ENCODE results near the gene TOLLIP.

- no peak for TF ChIP-seq CTCF (IDR thresholded peaks at IDR 0.05)
- TF ChIP-seq POLR2A (IDR thresholded peaks at IDR 0.05), result no peak
These were observed 19.1 kb downstream of the TOLLIP start for GRCh38 chr11:1290052-1291040.

Measured in ovary (tissue), 3 donors.